GOT3 (cell line): ENCODE data around the gene STIL.
"Not testable (repeated sequence)": the region's sequence is repeated elsewhere in the genome, so short reads cannot be mapped to it uniquely, and the experiment has no call there.

ENCODE experiments used
- DNase-seq: peaks from one replicate; lab custom pipeline; 2025; ENCODE audit warnings: mixed read lengths; lab: John Stamatoyannopoulos, UW

STIL gene

GRCh38 chr1:47319968-47320367 lies 6.0 kb upstream of the STIL start:
- DNase-seq = not testable (repeated sequence)

GRCh38 chr1:47317841-47318240 lies 3.9 kb upstream of the STIL start:
- DNase-seq = no peak

- DNase-seq = no peak
Observed at GRCh38 chr1:47309427-47309826, 4.5 kb downstream of the STIL start.

DNA sequence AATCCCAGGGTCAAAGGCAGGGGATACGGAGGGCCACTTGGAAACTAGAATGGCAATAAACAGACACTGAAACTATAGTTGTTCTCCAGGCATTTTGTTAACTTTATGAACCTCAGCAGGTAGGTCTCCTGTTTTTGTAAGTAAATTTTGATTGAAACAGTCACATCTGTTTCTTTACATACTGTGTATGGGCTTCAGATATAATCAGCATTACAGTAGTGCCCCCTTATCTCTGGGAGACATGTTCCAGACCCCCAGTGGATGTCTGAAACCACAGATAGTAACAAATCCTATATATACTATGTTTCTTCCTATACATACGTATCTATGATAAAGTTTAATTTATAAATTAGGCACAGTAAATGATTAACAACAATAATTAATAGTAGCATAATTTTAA lies 11.5 kb downstream of the STIL start:
- no peak for DNase-seq

- no peak for DNase-seq
Observed at GRCh38 chr1:47298025-47298699, 15.8 kb downstream of the STIL start.

GRCh38 chr1:47295579-47295978 lies 18.4 kb downstream of the STIL start:
- no peak for DNase-seq

DNA sequence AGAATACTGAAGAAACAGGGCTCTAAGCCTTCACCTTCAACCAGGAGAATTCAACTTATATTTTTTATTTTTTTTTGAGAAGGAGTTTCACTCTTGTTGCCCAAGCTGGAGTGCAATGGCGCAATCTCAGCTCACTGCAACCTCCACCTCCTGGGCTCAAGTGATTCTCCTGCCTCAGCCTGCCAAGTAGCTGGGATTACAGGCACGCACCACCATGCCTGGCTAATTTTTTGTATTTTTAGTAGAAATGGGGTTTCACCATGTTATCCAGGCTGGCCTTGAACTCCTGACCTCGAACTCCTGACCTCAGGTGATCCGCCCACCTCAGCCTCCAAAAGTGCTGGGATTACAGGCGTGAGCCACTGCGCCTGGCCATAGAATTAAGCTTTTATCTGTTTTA lies 19.1 kb downstream of the STIL start:
- DNase-seq = not testable (repeated sequence)

GRCh38 chr1:47288116-47288515 lies 25.8 kb downstream of the STIL start:
- DNase-seq = not testable (repeated sequence)

GRCh38 chr1:47280142-47280541 lies 33.8 kb downstream of the STIL start:
- DNase-seq = no peak

GRCh38 chr1:47276850-47277249 lies 37.1 kb downstream of the STIL start:
- no peak for DNase-seq

GRCh38 chr1:47275811-47276210 lies 38.1 kb downstream of the STIL start:
- DNase-seq = not testable (repeated sequence)

- not testable (repeated sequence) for DNase-seq
Observed at GRCh38 chr1:47265529-47265928, 48.4 kb downstream of the STIL start.

- no peak for DNase-seq
Observed at GRCh38 chr1:47262787-47263413, 51.0 kb downstream of the STIL start.

DNA sequence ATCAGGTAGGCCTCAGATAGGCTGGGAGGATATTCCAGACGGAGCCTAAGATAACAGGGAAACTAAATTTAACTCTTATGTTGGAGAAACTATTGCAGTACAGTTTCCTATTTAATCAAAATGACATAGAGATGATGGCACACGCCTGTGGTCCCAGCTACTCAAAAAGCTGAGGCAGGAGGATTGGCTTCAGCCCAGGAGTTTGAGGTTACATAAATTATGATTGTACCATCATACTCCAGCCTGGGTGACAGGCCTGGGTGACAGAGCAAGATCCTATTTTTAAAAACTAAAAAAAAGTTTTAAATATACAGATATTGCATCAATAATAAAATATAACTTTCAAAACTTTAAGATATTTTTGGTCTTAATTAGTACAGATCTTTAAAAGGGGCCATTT lies 56.7 kb downstream of the STIL start:
- no peak for DNase-seq

- DNase-seq = no peak
Observed at GRCh38 chr1:47252795-47253194, 61.2 kb downstream of the STIL start.

DNA sequence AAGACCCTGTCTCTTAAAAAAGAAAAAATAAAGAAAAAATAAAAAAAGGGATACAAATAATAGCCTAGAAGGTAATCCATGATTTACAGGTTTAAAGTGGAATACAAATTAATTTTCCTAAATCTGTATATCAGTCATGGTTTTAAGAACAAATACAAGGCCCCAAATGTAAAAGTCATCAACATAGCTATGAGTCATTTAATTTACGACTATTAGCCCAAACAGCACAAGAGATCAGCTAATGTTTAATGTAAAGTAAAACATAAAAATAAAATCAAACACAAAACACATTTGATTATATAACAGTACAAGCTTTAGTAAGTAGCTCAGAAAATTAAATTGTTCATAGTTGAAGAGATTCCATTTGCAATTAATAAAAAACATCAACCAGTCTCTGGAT lies 61.6 kb downstream of the STIL start:
- no peak for DNase-seq

DNA sequence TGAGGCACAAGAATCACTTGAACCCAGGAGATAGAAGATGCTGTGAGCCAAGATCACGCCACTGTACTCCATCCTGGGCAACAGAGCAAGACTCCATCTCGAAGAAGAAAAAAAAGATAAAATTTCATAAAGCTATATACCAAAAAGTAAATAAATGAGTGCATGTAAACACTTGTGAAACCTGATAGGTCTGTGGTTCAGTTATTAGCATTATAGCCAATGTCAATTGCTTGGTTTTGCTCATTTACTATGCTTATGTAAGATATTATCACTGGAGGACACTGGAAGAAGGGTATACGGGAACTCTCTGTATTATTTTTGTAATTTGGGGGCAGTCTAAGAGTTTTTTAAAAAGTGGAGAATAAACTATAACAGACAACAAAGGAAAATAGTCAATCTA lies 64.2 kb downstream of the STIL start:
- DNase-seq = no peak

- no peak for DNase-seq
Observed at GRCh38 chr1:47244339-47244862, 69.5 kb downstream of the STIL start.

DNA sequence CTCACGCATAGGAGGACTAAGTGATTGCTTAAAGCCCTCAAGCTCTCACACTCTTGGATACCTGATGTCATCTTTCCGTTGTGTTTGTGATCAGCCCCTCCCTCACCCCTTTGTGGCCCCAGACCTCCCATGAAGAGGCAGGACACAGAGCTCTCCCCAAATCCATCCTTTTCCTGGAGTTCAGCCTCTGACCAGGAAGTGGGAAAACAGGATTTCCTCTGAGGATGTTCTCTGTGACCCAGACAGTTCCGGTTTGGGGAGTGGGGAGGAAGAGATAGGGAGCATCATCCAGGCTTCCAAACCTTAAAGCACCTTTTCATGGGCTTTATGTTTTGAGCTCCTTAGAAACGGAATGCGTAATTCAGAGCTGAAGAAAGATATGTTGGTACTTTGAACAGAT lies 70.0 kb downstream of the STIL start:
- no peak for DNase-seq

GRCh38 chr1:47241114-47242113 lies 72.5 kb downstream of the STIL start:
- DNase-seq = no peak

DNA sequence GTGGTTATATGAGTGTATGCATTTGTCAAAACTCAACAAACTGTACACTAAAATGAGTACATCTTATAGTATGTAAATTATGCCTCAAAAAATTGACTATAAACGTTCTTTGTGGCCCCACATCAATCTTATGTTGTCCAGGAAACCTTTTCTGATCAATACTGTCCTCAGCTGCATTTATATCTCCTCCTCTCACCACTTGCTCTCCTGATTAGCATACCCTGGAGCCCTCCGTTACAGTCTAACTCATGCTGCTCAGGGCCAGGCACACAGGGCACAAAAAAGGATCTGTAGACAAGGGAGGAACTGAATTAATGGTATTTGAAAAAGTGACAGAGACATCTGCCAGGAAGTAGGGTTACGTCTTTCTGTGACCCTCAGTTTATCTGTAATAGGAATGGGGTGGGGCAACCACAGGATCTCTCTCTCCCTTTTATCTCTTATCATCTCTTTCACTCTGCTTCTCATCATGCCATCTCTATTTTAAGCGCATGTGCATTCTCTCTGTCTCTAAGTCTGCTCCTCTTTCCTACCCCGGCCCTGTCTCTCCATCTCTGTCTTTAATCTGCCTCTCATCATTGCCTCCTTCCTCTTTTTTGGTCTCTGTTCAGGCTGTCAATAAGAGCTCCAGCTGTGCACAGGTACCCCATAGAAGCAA lies 74.9 kb downstream of the STIL start:
- no peak for DNase-seq

GRCh38 chr1:47235806-47236205 lies 78.1 kb downstream of the STIL start:
- no peak for DNase-seq
